ENCODE data around the gene SBF2. TPM values are rescaled to one million over a fixed set of nuclear protein-coding genes. Genes with fewer than 3 reads are reported as not detected.
A peak's percentile ranks its signal among the peaks of the same experiment; 100 is the strongest.

SBF2 gene
- total and polyA plus RNA-seq, 8 donors: 25.7 to 62.6 (median 57.0) TPM

- intact Hi-C loops (cut with DNase I): no loop called here
- no peak for ATAC-seq
- DNase-seq: peak in 1 of 4 donors; percentile 43
- TF ChIP-seq, protein P1, sequence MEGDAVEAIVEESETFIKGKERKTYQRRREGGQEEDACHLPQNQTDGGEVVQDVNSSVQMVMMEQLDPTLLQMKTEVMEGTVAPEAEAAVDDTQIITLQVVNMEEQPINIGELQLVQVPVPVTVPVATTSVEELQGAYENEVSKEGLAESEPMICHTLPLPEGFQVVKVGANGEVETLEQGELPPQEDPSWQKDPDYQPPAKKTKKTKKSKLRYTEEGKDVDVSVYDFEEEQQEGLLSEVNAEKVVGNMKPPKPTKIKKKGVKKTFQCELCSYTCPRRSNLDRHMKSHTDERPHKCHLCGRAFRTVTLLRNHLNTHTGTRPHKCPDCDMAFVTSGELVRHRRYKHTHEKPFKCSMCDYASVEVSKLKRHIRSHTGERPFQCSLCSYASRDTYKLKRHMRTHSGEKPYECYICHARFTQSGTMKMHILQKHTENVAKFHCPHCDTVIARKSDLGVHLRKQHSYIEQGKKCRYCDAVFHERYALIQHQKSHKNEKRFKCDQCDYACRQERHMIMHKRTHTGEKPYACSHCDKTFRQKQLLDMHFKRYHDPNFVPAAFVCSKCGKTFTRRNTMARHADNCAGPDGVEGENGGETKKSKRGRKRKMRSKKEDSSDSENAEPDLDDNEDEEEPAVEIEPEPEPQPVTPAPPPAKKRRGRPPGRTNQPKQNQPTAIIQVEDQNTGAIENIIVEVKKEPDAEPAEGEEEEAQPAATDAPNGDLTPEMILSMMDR (IDR thresholded peaks at IDR 0.05): no peak
- no peaks in the 10 kb centered on the region for H3K27me3 ChIP-seq
- H3K36me3 ChIP-seq: no peaks in the 10 kb centered on the region
- no peak overlapping the region for H3K27ac ChIP-seq
- H3K4me1 ChIP-seq: no peaks in the 10 kb centered on the region
- peaks cover 0 to 13% of the 10 kb centered on the region in 2 donors for H3K9me3 ChIP-seq
- no peak overlapping the region for H3K4me3 ChIP-seq
These were observed 138.1 kb downstream of the SBF2 start for GRCh38 chr11:10155793-10156490.

DNA sequence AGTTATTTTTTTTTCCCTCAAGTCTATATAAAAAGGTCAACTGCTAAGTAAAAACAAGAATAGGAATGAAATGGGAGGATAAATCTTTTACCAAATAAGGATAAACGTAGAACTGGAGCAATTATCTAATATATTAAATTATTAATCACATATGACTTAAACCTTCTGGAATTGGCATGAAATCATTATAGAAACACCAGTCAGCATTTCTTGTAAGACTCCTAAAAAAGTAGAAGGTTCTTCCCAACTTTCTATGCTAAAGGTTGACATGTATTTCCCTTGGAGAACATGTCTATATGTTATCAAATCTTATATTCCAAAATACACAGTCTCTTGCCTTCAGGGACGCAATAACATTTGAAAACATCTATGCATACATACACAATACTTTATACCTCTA, 143.2 kb downstream of the SBF2 start:
- no peak overlapping the region for H3K4me3 ChIP-seq
- no peaks in the 10 kb centered on the region for H3K27me3 ChIP-seq
- no peaks in the 10 kb centered on the region for H3K36me3 ChIP-seq
- intact Hi-C loops (cut with DNase I): no loop called here
- DNase-seq (no peak), ATAC-seq (no peak)
- peaks cover 0 to 3% of the 10 kb centered on the region in 2 donors for H3K9me3 ChIP-seq
- no peaks in the 10 kb centered on the region for H3K4me1 ChIP-seq
- TF ChIP-seq, protein P1 (IDR thresholded peaks at IDR 0.05): no peak
- no peak overlapping the region for H3K27ac ChIP-seq

GRCh38 chr11:10149553-10149952, 144.5 kb downstream of the SBF2 start:
- Histone ChIP-seq H3K27me3 (no peaks in the 10 kb centered on the region), H3K27ac (no peak overlapping the region), H3K4me3 (no peak overlapping the region), H3K9me3 (peaks cover 0 to 3% of the 10 kb centered on the region in 2 donors), H3K36me3 (no peaks in the 10 kb centered on the region), H3K4me1 (no peaks in the 10 kb centered on the region)
- TF ChIP-seq, protein P1 (IDR thresholded peaks at IDR 0.05): no peak
- DNase-seq (no peak), ATAC-seq (no peak)
- intact Hi-C loops (cut with DNase I): no loop called here

GRCh38 chr11:10147195-10147594, 146.8 kb downstream of the SBF2 start:
- no peak for ATAC-seq
- intact Hi-C loops (cut with DNase I): no loop called here
- no peaks in the 10 kb centered on the region for H3K27me3 ChIP-seq
- no peak overlapping the region for H3K27ac ChIP-seq
- TF ChIP-seq, protein P1 (IDR thresholded peaks at IDR 0.05): no peak
- H3K4me3 ChIP-seq: no peak overlapping the region
- peaks cover 0 to 3% of the 10 kb centered on the region in 2 donors for H3K9me3 ChIP-seq
- DNase-seq: no peak
- H3K4me1 ChIP-seq: no peaks in the 10 kb centered on the region
- no peaks in the 10 kb centered on the region for H3K36me3 ChIP-seq

GRCh38 chr11:10144954-10145353, 149.1 kb downstream of the SBF2 start:
- Histone ChIP-seq H3K4me3 (no peak overlapping the region), H3K4me1 (no peaks in the 10 kb centered on the region), H3K9me3 (peaks cover 0 to 3% of the 10 kb centered on the region in 2 donors), H3K36me3 (no peaks in the 10 kb centered on the region), H3K27me3 (no peaks in the 10 kb centered on the region), H3K27ac (no peak overlapping the region)
- TF ChIP-seq, protein P1 (IDR thresholded peaks at IDR 0.05): no peak
- ATAC-seq (no peak), DNase-seq (no peak)
- intact Hi-C loops (cut with DNase I): no loop called here

All from left lung (tissue), 10 donors.